BLaER1 (cell line): ENCODE results near the gene DPYSL3.

ENCODE experiments used
- H3K27ac ChIP-seq: shearing (Covaris generic); formaldehyde crosslinking; 2 replicates; pipeline ENCODE4 v1.8.1; 2022
- H3K27me3 ChIP-seq: shearing (Covaris generic); formaldehyde crosslinking; 2 replicates; pipeline ENCODE4 v1.8.1; 2022
- H3K36me3 ChIP-seq: shearing (Covaris generic); formaldehyde crosslinking; 2 replicates; pipeline ENCODE4 v1.8.1; 2022
- H3K4me1 ChIP-seq: shearing (Covaris generic); formaldehyde crosslinking; 2 replicates; pipeline ENCODE4 v1.8.1; 2022
- H3K4me2 ChIP-seq: shearing (Covaris generic); formaldehyde crosslinking; 2 replicates; pipeline ENCODE4 v1.8.1; 2022
- H3K4me3 ChIP-seq: shearing (Covaris generic); formaldehyde crosslinking; 2 replicates; pipeline ENCODE4 v1.8.1; 2022
- H3K9ac ChIP-seq: shearing (Covaris generic); formaldehyde crosslinking; 2 replicates; pipeline ENCODE4 v1.8.1; 2022
- H3K9me3 ChIP-seq: shearing (Covaris generic); formaldehyde crosslinking; 2 replicates; pipeline ENCODE4 v1.8.1; 2022
- H4K20me1 ChIP-seq: shearing (Covaris generic); formaldehyde crosslinking; 2 replicates; pipeline ENCODE4 v1.8.1; 2022
- Cebpa-rat ChIP-seq: shearing (Covaris generic); IDR thresholded peaks from 2 replicates; pipeline ENCODE4 v1.8.1; 2022

DPYSL3 gene

GRCh38 chr5:147481376-147481775 is 28.5 kb downstream of the DPYSL3 start:
- H3K4me1 ChIP-seq: peaks cover 58% of the 10 kb centered on the region

DNA sequence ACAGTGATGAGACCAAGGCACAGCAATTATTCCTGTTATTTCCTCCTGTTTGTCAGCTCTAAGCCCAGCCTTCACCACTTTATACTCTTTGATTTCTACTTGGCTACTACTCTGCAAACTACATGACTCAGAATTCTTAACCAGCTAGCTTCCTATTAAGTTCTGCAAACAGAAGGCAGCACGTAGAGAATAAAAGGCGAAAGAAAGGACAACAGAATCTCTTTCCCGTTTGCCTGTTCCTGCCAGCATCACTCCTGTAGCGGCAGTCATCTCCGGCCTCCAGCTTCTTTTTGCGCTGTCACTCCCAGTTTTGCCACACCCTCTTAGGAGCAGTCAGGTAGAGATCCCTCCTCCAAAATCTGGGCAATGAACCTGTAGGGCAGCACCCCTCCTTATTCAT is 29.9 kb downstream of the DPYSL3 start:
- no peak for TF ChIP-seq Cebpa-rat
- no peak overlapping the region for H3K9ac ChIP-seq
- H3K4me2 ChIP-seq: peak overlapping the region; percentile 81
- H3K4me1 ChIP-seq: peaks cover 58% of the 10 kb centered on the region
- H3K27ac ChIP-seq: no peak overlapping the region
- no peaks in the 10 kb centered on the region for H3K27me3 ChIP-seq
- no peaks in the 10 kb centered on the region for H3K9me3 ChIP-seq
- H3K4me3 ChIP-seq: no peak overlapping the region
- no peaks in the 10 kb centered on the region for H4K20me1 ChIP-seq
- H3K36me3 ChIP-seq: no peaks in the 10 kb centered on the region

More at GRCh38 chr5:147481376-147481775, 28.5 kb downstream of the DPYSL3 start:
- no peak for TF ChIP-seq Cebpa-rat
- Histone ChIP-seq H3K9me3 (no peaks in the 10 kb centered on the region), H3K9ac (no peak overlapping the region), H3K27ac (no peak overlapping the region), H3K27me3 (no peaks in the 10 kb centered on the region), H3K4me3 (no peak overlapping the region), H3K4me2 (peak overlapping the region; percentile 64), H3K36me3 (no peaks in the 10 kb centered on the region), H4K20me1 (no peaks in the 10 kb centered on the region)

DNA sequence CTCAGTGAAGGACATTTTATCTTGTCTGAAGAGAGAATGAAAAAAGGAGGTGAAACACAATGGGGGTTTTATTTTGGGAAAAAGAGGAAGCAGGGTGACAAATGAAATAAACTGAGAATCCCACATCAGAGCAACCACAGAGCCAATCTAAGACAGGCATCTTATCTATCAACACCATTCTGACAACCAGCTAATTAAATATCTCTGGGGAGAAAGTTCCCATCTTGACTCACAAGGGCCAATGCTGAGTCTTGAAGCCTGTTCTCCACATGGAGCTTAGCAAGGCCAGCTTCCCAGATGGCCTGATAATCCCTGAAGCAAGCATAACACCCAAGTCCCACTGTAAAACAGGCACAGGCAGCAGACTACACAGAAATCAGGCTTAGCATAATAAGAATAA is 30.4 kb downstream of the DPYSL3 start:
- Histone ChIP-seq H3K27ac (no peak overlapping the region), H3K4me2 (peak overlapping the region; percentile 81), H3K9me3 (no peaks in the 10 kb centered on the region), H3K4me1 (peaks cover 56% of the 10 kb centered on the region), H3K27me3 (no peaks in the 10 kb centered on the region), H3K4me3 (no peak overlapping the region), H3K36me3 (no peaks in the 10 kb centered on the region), H3K9ac (no peak overlapping the region), H4K20me1 (no peaks in the 10 kb centered on the region)
- no peak for TF ChIP-seq Cebpa-rat

- H3K27me3 ChIP-seq: no peaks in the 10 kb centered on the region
- no peaks in the 10 kb centered on the region for H3K9me3 ChIP-seq
- no peaks in the 10 kb centered on the region for H3K36me3 ChIP-seq
- H3K9ac ChIP-seq: no peak overlapping the region
- H3K4me1 ChIP-seq: peaks cover 10% of the 10 kb centered on the region
- no peak overlapping the region for H3K4me3 ChIP-seq
- TF ChIP-seq Cebpa-rat: no peak
- no peaks in the 10 kb centered on the region for H4K20me1 ChIP-seq
- H3K4me2 ChIP-seq: no peak overlapping the region
- no peak overlapping the region for H3K27ac ChIP-seq
Measured at GRCh38 chr5:147474140-147474539, 35.7 kb downstream of the DPYSL3 start.

DNA sequence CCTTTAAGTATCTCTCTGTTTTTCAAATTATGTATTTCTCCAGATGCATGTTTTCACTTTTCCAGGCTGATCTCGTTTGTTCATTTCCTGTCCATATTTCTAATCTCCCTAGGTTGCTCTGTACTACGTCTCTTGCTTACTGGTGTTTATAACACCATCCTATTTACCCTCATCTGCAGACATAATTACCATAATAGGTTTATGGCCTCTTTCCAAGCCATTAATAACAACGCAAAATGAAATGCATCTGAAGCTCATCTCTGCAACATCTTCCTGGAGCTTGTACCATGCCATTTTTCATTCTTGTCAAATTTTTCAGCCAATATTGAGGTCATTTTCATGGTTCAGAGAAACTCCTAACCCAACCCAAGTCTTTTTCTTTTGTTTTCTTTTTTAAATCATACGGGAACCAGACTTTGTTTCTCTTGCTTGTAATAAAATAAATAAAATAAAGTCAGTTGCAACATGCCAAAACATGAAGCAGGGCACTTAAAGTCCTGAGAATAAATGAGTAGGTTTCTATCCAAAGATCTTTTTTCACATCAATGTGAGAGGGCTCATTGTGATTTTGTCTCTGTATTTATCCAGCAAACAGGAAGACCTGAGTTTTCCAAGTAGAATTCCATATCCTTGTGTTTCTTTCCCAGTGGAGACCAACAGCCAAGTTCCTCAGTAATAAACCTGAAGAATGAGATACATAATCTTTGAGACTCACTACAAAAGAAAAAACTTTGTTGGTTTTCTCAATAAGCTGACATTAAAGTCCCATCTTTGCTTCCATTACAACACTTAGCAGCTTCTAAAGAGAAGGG is 37.0 kb downstream of the DPYSL3 start:
- H3K4me2 ChIP-seq: no peak overlapping the region
- H3K4me3 ChIP-seq: no peak overlapping the region
- no peaks in the 10 kb centered on the region for H3K36me3 ChIP-seq
- H3K4me1 ChIP-seq: no peaks in the 10 kb centered on the region
- H3K27ac ChIP-seq: no peak overlapping the region
- no peak for TF ChIP-seq Cebpa-rat
- no peak overlapping the region for H3K9ac ChIP-seq
- H3K27me3 ChIP-seq: no peaks in the 10 kb centered on the region
- H4K20me1 ChIP-seq: no peaks in the 10 kb centered on the region
- no peaks in the 10 kb centered on the region for H3K9me3 ChIP-seq

GRCh38 chr5:147467973-147468508 is 41.8 kb downstream of the DPYSL3 start:
- H3K27ac ChIP-seq: no peak overlapping the region
- no peak overlapping the region for H3K4me3 ChIP-seq

DNA sequence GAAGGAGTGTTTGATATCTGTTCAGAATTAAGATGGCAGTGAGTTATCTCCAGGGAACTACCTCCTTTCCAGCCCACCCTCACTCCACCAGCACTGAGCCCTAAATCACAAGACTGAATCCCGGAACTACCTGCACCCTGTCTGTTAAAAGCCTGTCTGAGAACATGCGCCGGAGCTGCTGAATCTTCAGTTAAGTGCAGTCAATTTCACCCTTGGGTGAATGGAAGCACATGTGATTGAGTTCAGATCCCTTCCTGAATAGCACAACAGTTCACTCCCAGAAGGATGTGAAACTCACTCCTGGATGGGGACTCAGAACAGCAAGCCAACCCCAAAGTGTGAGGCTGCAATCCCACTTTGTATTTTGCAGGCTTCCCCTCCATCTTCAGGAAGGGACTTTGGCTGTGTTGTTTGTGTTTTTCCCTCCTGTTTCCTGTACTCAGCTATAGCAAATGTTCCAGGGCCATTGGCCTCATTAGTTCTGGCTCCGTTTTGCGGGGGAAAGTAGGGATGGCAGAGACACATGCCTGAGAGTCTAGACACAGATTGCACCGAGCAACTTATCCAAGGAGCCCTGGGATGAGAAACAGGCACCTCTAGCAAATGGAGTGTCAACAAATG is 43.4 kb downstream of the DPYSL3 start:
- H3K4me2 ChIP-seq: no peak overlapping the region
- H3K27ac ChIP-seq: no peak overlapping the region
- no peaks in the 10 kb centered on the region for H3K9me3 ChIP-seq
- H3K4me3 ChIP-seq: no peak overlapping the region
- no peak overlapping the region for H3K9ac ChIP-seq
- no peaks in the 10 kb centered on the region for H3K27me3 ChIP-seq
- no peaks in the 10 kb centered on the region for H3K4me1 ChIP-seq
- H4K20me1 ChIP-seq: no peaks in the 10 kb centered on the region
- no peak for TF ChIP-seq Cebpa-rat
- no peaks in the 10 kb centered on the region for H3K36me3 ChIP-seq

More at GRCh38 chr5:147467973-147468508, 41.8 kb downstream of the DPYSL3 start:
- H3K4me2 ChIP-seq: no peak overlapping the region
- no peaks in the 10 kb centered on the region for H3K27me3 ChIP-seq
- H3K9me3 ChIP-seq: no peaks in the 10 kb centered on the region
- H3K4me1 ChIP-seq: no peaks in the 10 kb centered on the region
- H3K36me3 ChIP-seq: no peaks in the 10 kb centered on the region
- H4K20me1 ChIP-seq: no peaks in the 10 kb centered on the region
- TF ChIP-seq Cebpa-rat: no peak
- H3K9ac ChIP-seq: no peak overlapping the region

DNA sequence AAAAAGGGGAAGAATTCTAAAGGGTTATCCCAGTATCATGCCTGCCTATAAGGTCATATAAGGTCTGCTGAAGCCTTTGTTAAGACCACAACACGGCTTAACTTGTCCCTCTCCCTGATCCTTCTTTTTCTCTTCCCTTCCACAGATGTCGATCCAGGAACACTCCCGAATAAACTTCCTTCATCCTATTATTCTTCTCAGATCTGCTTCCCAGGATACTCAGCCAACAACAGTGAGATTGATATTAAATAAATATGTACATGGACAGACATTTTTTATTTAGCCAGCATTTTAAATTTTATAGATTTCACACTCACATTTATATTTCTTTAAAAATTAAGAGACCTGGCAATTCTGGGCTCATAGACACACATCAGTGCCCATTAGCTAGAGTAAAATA is 44.1 kb downstream of the DPYSL3 start:
- no peak overlapping the region for H3K9ac ChIP-seq
- no peak overlapping the region for H3K4me3 ChIP-seq
- no peaks in the 10 kb centered on the region for H3K4me1 ChIP-seq
- no peak overlapping the region for H3K27ac ChIP-seq
- H4K20me1 ChIP-seq: no peaks in the 10 kb centered on the region
- H3K4me2 ChIP-seq: no peak overlapping the region
- H3K9me3 ChIP-seq: peaks cover 4% of the 10 kb centered on the region; the same call in 1 of the 2 replicates
- H3K27me3 ChIP-seq: no peaks in the 10 kb centered on the region
- H3K36me3 ChIP-seq: no peaks in the 10 kb centered on the region
- TF ChIP-seq Cebpa-rat: no peak

GRCh38 chr5:147464211-147464610 is 45.7 kb downstream of the DPYSL3 start:
- no peaks in the 10 kb centered on the region for H3K4me1 ChIP-seq
- no peak overlapping the region for H3K4me3 ChIP-seq
- no peak overlapping the region for H3K27ac ChIP-seq
- H4K20me1 ChIP-seq: no peaks in the 10 kb centered on the region
- H3K9ac ChIP-seq: no peak overlapping the region
- H3K36me3 ChIP-seq: no peaks in the 10 kb centered on the region
- no peaks in the 10 kb centered on the region for H3K27me3 ChIP-seq
- H3K4me2 ChIP-seq: no peak overlapping the region
- TF ChIP-seq Cebpa-rat: no peak
- peaks cover 7% of the 10 kb centered on the region; the same call in 1 of the 2 replicates for H3K9me3 ChIP-seq

- no peak overlapping the region for H3K4me3 ChIP-seq
- H3K27me3 ChIP-seq: no peaks in the 10 kb centered on the region
- H3K9ac ChIP-seq: no peak overlapping the region
- H3K27ac ChIP-seq: no peak overlapping the region
- no peaks in the 10 kb centered on the region for H3K36me3 ChIP-seq
- TF ChIP-seq Cebpa-rat: no peak
- H3K4me1 ChIP-seq: no peaks in the 10 kb centered on the region
- H4K20me1 ChIP-seq: no peaks in the 10 kb centered on the region
- no peak overlapping the region for H3K4me2 ChIP-seq
- peaks cover 7% of the 10 kb centered on the region; the same call in 1 of the 2 replicates for H3K9me3 ChIP-seq
Measured at GRCh38 chr5:147461915-147462314, 48.0 kb downstream of the DPYSL3 start.
